Chondrocyte (in vitro differentiated cells): ENCODE results near the gene RAB31. TPM values are rescaled to one million over a fixed set of nuclear protein-coding genes. Genes with fewer than 3 reads are reported as not detected.

ENCODE experiments used
- DNase-seq: peaks from one replicate; pipeline ENCODE4 v3.0.0; 2021; ENCODE audit warnings: mixed read lengths, low spot score
- H3K27ac Mint-ChIP-seq: one replicate; pipeline ENCODE4 v1.8.0; 2021; ENCODE audit warnings: mild to moderate bottlenecking, moderate library complexity, mixed read lengths; ENCODE audit not compliant: unreplicated experiment
- H3K27me3 Mint-ChIP-seq: 2 replicates; pipeline ENCODE4 v1.8.0; 2021; ENCODE audit warnings: low read depth, mixed read lengths
- H3K36me3 Mint-ChIP-seq: 2 replicates; pipeline ENCODE4 v1.8.0; 2021; ENCODE audit warnings: low read depth, mixed read lengths
- H3K4me1 Mint-ChIP-seq: 2 replicates; pipeline ENCODE4 v1.8.0; 2021; ENCODE audit warnings: low read depth, mild to moderate bottlenecking, mixed read lengths
- H3K4me3 Mint-ChIP-seq: one replicate; pipeline ENCODE4 v1.8.0; 2021; ENCODE audit warnings: mild to moderate bottlenecking, moderate library complexity, mixed read lengths; ENCODE audit not compliant: unreplicated experiment
- H3K9me3 Mint-ChIP-seq: 2 replicates; pipeline ENCODE4 v1.8.0; 2021; ENCODE audit warnings: low read depth, mixed read lengths
- total RNA-seq: library from RNA; stranded (reverse); gene quantifications from 3 replicates; pipeline ENCODE4 v1.2.1, GENCODE V29; 2021
- TF ChIP-seq, protein P1 (sequence below): fragments of 200-600 bp; sonication (generic); IDR thresholded peaks from 2 replicates; pipeline ENCODE4 v1.5.0; 2021; ENCODE audit warnings: antibody characterized with exemption, mild to moderate bottlenecking, moderate library complexity

Gene RAB31
- total RNA-seq, 1 donor from 2014 or later, result 87.7 TPM

- DNase-seq, result no peak
- peaks cover 5% of the 10 kb centered on the region for H3K36me3 Mint-ChIP-seq
- peaks cover 13% of the 10 kb centered on the region for H3K9me3 Mint-ChIP-seq
- H3K4me1 Mint-ChIP-seq, result peaks cover 61% of the 10 kb centered on the region
- H3K4me3 Mint-ChIP-seq, result no peak overlapping the region
- H3K27me3 Mint-ChIP-seq, result no peaks in the 10 kb centered on the region
- H3K27ac Mint-ChIP-seq, result no peak overlapping the region
- TF ChIP-seq, protein P1, sequence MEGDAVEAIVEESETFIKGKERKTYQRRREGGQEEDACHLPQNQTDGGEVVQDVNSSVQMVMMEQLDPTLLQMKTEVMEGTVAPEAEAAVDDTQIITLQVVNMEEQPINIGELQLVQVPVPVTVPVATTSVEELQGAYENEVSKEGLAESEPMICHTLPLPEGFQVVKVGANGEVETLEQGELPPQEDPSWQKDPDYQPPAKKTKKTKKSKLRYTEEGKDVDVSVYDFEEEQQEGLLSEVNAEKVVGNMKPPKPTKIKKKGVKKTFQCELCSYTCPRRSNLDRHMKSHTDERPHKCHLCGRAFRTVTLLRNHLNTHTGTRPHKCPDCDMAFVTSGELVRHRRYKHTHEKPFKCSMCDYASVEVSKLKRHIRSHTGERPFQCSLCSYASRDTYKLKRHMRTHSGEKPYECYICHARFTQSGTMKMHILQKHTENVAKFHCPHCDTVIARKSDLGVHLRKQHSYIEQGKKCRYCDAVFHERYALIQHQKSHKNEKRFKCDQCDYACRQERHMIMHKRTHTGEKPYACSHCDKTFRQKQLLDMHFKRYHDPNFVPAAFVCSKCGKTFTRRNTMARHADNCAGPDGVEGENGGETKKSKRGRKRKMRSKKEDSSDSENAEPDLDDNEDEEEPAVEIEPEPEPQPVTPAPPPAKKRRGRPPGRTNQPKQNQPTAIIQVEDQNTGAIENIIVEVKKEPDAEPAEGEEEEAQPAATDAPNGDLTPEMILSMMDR, result no peak
Observed at GRCh38 chr18:9850309-9850708, 142.2 kb downstream of the RAB31 start.

DNA sequence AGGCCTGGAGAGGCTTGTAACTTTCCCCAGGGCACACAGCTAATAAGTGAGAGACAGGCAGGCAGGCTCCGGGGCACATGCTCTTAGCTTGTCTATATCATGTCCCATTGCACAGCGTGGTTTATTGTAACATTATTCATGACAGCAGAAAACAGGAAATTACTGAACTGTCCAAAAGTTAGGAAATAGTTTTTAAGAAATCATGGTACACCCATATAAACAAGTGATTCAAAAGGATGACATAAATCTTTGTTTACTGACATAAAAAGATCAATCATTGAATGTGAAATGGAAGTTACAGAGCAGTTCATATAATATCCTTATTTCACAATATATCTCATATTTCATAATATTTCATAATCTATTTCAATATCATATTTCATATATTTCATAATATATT lies 143.4 kb downstream of the RAB31 start:
- no peaks in the 10 kb centered on the region for H3K27me3 Mint-ChIP-seq

DNA sequence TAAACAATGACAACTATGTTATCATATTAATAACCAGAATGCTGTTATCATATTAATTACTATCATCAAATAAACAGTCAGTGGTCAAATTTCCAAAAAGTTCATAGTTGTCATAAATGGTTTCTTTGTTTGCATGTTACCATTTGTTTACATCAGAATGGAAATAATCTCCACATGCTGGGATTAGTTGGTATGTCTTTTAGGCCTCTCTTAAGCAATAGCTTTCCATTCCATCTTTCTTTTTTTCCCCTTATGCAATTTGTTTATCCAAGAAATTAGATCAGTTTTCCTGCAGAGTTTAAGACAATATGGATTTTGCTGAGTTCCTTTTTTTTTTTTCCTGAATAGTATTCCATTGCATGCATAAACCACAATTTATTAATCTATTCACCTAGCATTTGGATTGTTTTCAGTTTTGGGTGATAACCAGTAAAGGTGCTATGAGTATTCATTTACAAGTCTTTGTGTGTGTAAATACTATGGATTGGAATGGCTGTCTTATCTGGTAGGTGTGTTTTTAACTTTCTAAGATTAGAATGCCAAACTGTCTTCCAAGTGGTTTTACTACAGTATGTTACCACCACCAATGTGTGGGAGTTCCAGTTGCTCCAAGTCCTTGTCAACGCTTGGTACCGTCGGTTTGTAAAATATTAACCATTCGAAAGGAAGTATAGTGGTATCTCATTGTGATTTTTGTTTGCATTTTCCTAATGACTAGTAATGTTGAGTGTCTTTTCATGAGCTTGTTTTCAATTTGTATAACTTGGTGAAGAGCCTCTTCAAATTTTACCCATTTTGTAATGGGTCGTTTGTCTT lies 144.4 kb downstream of the RAB31 start:
- TF ChIP-seq, protein P1, result no peak
- no peak for DNase-seq
- H3K36me3 Mint-ChIP-seq, result peaks cover 5% of the 10 kb centered on the region

More for the DNA sequence above, 143.4 kb downstream of the RAB31 start:
- no peak for DNase-seq
- no peak overlapping the region for H3K27ac Mint-ChIP-seq
- peaks cover 13% of the 10 kb centered on the region for H3K9me3 Mint-ChIP-seq
- peaks cover 5% of the 10 kb centered on the region for H3K36me3 Mint-ChIP-seq
- H3K4me1 Mint-ChIP-seq, result peaks cover 58% of the 10 kb centered on the region
- TF ChIP-seq, protein P1, result no peak
- H3K4me3 Mint-ChIP-seq, result no peak overlapping the region

DNA sequence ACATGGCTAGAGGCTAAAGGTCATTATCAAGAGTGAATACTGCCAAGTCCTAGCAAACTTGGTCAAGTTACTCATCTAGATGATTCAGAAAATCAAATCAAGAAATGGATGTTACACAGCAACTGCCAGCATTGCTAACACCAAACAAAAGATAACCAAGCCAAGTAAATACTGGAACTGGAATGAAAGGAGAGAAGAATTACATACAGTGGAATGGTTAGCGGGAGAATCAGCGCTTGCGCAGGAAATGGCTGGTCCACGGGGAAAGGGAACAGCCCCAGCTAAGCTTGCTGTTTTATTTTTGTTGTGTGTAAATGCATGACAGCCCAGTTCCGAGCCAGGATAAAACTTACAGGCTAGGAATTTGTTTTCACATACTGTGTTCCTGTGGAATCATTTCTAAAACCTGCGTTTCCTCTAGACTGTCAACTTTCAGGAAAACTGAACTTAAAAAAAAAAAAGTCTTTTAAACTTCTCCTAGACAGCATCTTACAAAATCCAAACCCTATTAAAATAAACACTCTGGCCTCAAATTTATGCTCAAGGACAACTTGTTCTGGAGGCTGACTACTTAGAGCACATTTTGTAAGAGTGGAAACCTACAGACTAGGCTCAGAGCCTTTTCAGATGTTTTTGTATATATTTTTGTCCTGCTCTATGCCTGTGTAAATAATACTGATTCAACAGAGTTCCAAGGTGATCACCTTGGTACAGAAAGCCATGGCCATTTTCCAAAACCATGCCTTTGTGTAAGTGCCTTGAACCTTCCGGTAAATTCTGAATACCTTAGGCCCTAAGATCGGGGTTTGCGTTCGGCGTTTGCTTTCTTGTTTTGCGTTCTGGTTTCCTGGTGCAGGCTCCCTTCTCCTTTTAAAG lies 146.9 kb downstream of the RAB31 start:
- H3K36me3 Mint-ChIP-seq, result peaks cover 8% of the 10 kb centered on the region
- peaks cover 25% of the 10 kb centered on the region for H3K4me1 Mint-ChIP-seq
- DNase-seq, result no peak

More for the DNA sequence above, 144.4 kb downstream of the RAB31 start:
- H3K27ac Mint-ChIP-seq, result no peak overlapping the region
- H3K4me1 Mint-ChIP-seq, result peaks cover 50% of the 10 kb centered on the region
- H3K27me3 Mint-ChIP-seq, result no peaks in the 10 kb centered on the region
- peaks cover 13% of the 10 kb centered on the region for H3K9me3 Mint-ChIP-seq
- no peak overlapping the region for H3K4me3 Mint-ChIP-seq

More for the DNA sequence above, 146.9 kb downstream of the RAB31 start:
- H3K27me3 Mint-ChIP-seq, result no peaks in the 10 kb centered on the region
- peaks cover 13% of the 10 kb centered on the region for H3K9me3 Mint-ChIP-seq
- TF ChIP-seq, protein P1, result no peak
- H3K4me3 Mint-ChIP-seq, result no peak overlapping the region
- H3K27ac Mint-ChIP-seq, result peak overlapping the region; percentile 62
